Activated T-helper 17 cell treated with anti-CD3 and anti-CD28 coated beads, Interleukin-2, amount 50 U/mL, for 72 hours (primary cell): Measurements from ENCODE around the gene UBL4B. TPM values are rescaled to one million over a fixed set of nuclear protein-coding genes. Genes with fewer than 3 reads are reported as not detected.
A peak's percentile ranks its signal among the peaks of the same experiment; 100 is the strongest.

Experiments used
- ATAC-seq: fragments of 150-1000 bp; cut with Tn5 transposase; replicated peaks from 2 replicates; pipeline ENCODE4 v1.10.0; 2021; ENCODE audit warnings: mild to moderate bottlenecking, moderate library complexity
- H3K27ac Mint-ChIP-seq: one replicate; pipeline ENCODE4 v1.8.0; 2022; ENCODE audit warnings: mixed read lengths
- H3K27me3 Mint-ChIP-seq: one replicate; pipeline ENCODE4 v1.8.0; 2022; ENCODE audit warnings: mixed read lengths
- H3K36me3 Mint-ChIP-seq: one replicate; pipeline ENCODE4 v1.8.0; 2022; ENCODE audit warnings: low read depth, mild to moderate bottlenecking, mixed read lengths
- H3K4me1 Mint-ChIP-seq: one replicate; pipeline ENCODE4 v1.8.0; 2022; ENCODE audit warnings: mixed read lengths
- H3K4me3 Mint-ChIP-seq: one replicate; pipeline ENCODE4 v1.8.0; 2022; ENCODE audit warnings: mild to moderate bottlenecking, mixed read lengths
- H3K9me3 Mint-ChIP-seq: one replicate; pipeline ENCODE4 v1.8.0; 2022; ENCODE audit warnings: mixed read lengths
- total RNA-seq, 2 donors: library from RNA; stranded (reverse); gene quantifications; one replicate each; pipeline ENCODE4 v1.2.3, GENCODE V29; 2022

UBL4B gene
- total RNA-seq, 2 donors from 2014 or later = not detected

DNA sequence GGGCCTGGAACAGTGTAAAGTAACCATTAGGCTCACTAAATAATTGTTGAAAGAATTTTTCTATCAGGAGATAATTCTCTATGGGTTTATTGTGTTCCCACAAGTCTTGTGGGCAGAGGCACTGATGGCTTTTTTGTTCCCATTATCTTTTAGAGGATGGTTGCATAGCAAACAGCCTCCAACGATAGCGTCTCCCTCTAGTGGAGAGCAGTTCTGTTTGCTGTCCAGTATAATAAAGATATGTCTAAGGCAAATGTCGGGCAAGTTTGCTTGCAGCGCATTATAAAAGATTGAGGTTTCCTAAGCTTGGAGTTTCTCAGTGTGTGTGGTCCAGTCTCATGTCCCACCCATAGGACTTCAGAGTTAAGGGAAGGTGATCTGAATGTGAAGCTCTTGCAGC, 36.7 kb downstream of the UBL4B start:
- Mint-ChIP-seq H3K4me1 (peaks cover 4% of the 10 kb centered on the region), H3K9me3 (no peaks in the 10 kb centered on the region), H3K36me3 (no peaks in the 10 kb centered on the region), H3K27ac (no peak overlapping the region), H3K4me3 (no peak overlapping the region), H3K27me3 (peaks cover 32% of the 10 kb centered on the region)
- ATAC-seq = no peak

- peaks cover 4% of the 10 kb centered on the region for H3K4me1 Mint-ChIP-seq
- ATAC-seq = peak; percentile 68
- H3K9me3 Mint-ChIP-seq = no peaks in the 10 kb centered on the region
- H3K27me3 Mint-ChIP-seq = peaks cover 44% of the 10 kb centered on the region
- no peaks in the 10 kb centered on the region for H3K36me3 Mint-ChIP-seq
- H3K4me3 Mint-ChIP-seq = no peak within 1 kb of the TSS
- H3K27ac Mint-ChIP-seq = no peak within 1 kb of the TSS
Observed at GRCh38 chr1:110150330-110151174, 38.3 kb downstream of the UBL4B start, which contains the start of gene SLC6A17. Gene SLC6A17 (plus strand): TSS chr1:110150494. CDS start chr1:110166930, 16,436 bp downstream.

DNA sequence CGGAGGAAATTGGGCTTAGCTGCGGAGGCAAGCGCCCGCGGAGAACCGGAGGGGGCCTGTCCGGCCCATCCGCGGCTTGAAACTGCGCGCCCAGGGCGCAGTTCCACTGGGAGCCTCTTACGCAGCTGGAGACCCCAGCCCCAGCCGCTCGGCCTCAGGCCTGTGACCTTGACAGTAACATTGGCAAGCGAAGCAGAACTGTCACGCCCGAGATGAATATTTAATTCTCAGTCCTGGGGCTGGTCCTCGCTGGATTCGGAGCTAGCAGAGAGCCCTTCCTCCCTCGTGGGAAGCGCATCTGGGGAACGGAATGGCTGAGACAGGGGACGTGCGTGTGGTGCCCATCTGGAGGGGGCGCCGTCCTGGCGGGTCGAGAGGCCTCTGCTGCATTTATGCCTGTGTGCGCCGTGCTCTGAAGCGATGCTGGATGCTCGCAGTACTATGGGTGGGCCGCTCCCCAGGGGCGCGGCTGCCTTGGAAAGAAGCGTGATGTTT, 39.0 kb downstream of the UBL4B start:
- Mint-ChIP-seq H3K4me3 (no peak overlapping the region), H3K9me3 (no peaks in the 10 kb centered on the region), H3K4me1 (peaks cover 4% of the 10 kb centered on the region), H3K36me3 (no peaks in the 10 kb centered on the region), H3K27me3 (peaks cover 46% of the 10 kb centered on the region), H3K27ac (no peak overlapping the region)
- ATAC-seq = no peak

GRCh38 chr1:110152133-110152785, 40.0 kb downstream of the UBL4B start:
- H3K4me3 Mint-ChIP-seq = no peak overlapping the region
- peaks cover 4% of the 10 kb centered on the region for H3K4me1 Mint-ChIP-seq
- peaks cover 56% of the 10 kb centered on the region for H3K27me3 Mint-ChIP-seq
- no peaks in the 10 kb centered on the region for H3K9me3 Mint-ChIP-seq
- H3K27ac Mint-ChIP-seq = no peak overlapping the region
- H3K36me3 Mint-ChIP-seq = no peaks in the 10 kb centered on the region
- no peak for ATAC-seq

DNA sequence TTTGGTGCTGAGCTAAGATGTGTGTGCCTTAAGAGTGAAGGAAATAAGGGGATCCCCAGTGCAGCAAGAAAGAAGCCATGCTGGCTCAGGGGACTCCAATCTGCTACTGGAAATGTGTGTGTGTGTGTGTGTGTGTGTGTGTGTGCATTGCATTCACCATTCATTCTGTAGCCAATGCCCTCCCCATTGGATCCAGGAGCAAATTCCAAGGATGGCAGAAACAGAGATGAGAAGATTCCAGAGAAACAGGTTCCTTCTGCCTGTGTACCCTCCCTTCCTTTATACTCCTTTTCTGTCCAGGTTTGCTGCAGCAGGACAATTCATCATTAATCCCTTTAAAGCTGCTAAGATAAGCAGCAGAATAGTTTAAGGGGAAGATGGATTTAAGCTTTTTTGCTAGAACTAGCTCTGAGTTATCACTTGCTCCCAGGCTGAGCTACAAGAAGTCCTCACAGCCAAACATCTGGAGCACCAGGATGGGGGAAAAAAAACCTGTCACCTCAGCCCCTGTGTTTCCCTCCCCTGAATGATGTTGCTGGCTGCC, 41.2 kb downstream of the UBL4B start:
- ATAC-seq = no peak
- no peak overlapping the region for H3K4me3 Mint-ChIP-seq
- H3K9me3 Mint-ChIP-seq = no peaks in the 10 kb centered on the region
- H3K4me1 Mint-ChIP-seq = peaks cover 4% of the 10 kb centered on the region
- H3K27me3 Mint-ChIP-seq = peaks cover 62% of the 10 kb centered on the region
- H3K36me3 Mint-ChIP-seq = no peaks in the 10 kb centered on the region
- H3K27ac Mint-ChIP-seq = no peak overlapping the region

DNA sequence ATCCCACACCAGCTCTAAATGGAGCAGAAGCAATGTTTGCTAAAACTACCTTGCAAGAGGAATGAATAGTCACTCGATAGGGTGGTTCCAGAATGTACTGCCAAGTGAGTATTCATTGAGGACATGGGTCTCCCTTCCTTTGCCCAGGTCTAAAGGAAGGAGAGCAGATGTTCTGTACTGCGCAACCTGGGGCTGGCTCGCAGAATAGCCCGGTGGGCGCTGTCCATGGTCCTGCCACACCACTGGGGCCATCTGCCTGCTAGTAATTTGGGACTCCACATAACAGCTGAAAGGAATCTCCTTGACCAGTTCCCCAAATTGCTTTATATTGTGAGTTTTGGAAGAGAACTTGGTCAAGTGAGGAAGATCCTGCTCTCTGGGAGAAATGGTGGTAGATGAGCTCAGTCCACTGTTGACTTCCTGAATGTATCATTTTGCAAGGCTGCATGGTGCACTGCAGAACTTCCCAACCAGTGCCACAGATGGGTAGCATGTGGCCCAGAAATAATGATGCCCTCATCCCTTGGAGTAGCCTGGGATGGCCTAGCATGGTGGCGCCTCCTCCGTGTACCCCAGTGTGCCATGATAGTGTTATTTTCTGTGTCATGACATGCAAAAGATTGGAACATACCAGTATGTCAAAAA, 43.8 kb downstream of the UBL4B start:
- no peak for ATAC-seq
- H3K36me3 Mint-ChIP-seq = no peaks in the 10 kb centered on the region
- no peaks in the 10 kb centered on the region for H3K4me1 Mint-ChIP-seq
- no peak overlapping the region for H3K4me3 Mint-ChIP-seq
- H3K27me3 Mint-ChIP-seq = peaks cover 68% of the 10 kb centered on the region
- H3K9me3 Mint-ChIP-seq = no peaks in the 10 kb centered on the region
- no peak overlapping the region for H3K27ac Mint-ChIP-seq

GRCh38 chr1:110158261-110158660, 46.0 kb downstream of the UBL4B start:
- H3K27ac Mint-ChIP-seq = no peak overlapping the region
- H3K4me1 Mint-ChIP-seq = no peaks in the 10 kb centered on the region
- ATAC-seq = no peak
- no peaks in the 10 kb centered on the region for H3K9me3 Mint-ChIP-seq
- no peak overlapping the region for H3K4me3 Mint-ChIP-seq
- no peaks in the 10 kb centered on the region for H3K36me3 Mint-ChIP-seq
- peaks cover 54% of the 10 kb centered on the region for H3K27me3 Mint-ChIP-seq

GRCh38 chr1:110159168-110159567, 46.9 kb downstream of the UBL4B start:
- Mint-ChIP-seq H3K36me3 (no peaks in the 10 kb centered on the region), H3K27ac (no peak overlapping the region), H3K9me3 (no peaks in the 10 kb centered on the region), H3K4me3 (no peak overlapping the region), H3K4me1 (no peaks in the 10 kb centered on the region), H3K27me3 (peaks cover 52% of the 10 kb centered on the region)
- no peak for ATAC-seq

DNA sequence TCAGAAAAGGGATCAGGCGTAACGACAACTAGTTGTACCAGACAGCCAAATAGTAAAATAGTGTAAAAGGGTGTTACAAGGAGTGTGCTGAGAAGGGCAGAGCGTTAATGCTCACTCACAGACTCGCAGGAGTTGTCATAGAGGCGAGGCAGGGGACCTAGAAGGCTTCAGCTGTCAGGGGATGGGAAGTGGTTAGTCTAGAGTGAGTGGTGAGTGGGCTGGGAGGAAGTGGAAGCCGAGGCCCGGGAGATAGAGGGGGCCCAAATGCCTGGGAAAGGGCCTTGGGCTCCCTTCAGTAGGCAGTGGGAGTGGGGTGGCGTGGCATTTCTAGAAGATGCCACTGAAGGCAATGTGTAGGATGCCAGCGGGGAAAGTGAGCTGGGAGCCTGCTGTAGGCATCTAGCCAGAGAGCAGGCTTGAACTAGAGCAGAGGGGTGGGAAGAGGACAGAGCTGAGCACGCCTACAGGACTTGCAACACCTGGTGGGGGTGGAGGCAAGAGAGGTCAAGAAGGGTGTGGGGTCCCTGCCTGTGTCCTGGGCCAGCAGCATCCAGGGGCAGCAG, 48.4 kb downstream of the UBL4B start:
- Mint-ChIP-seq H3K27ac (no peak overlapping the region), H3K27me3 (peaks cover 41% of the 10 kb centered on the region), H3K4me1 (no peaks in the 10 kb centered on the region), H3K36me3 (no peaks in the 10 kb centered on the region), H3K4me3 (no peak overlapping the region), H3K9me3 (no peaks in the 10 kb centered on the region)
- ATAC-seq = no peak

DNA sequence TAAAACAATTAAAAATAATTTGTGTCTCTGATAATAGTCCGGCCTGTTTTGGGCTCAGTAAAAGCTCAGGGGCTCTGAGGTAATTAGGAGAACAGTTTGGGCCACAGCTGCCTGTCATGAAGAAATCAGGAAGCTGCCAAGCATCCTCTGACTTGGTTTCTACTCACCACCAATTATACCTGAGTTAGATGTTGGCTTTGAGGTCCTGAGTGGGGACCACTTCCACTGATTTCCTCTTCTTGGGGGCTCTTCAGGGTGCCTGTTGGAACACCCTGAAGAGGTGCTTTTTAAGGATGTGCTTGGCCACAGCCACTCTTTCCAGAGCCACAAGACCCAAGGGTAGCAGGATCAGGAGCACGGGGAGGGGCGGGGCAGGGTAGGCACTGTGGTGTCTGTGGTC, 48.9 kb downstream of the UBL4B start:
- no peaks in the 10 kb centered on the region for H3K36me3 Mint-ChIP-seq
- no peak for ATAC-seq
- no peaks in the 10 kb centered on the region for H3K9me3 Mint-ChIP-seq

DNA sequence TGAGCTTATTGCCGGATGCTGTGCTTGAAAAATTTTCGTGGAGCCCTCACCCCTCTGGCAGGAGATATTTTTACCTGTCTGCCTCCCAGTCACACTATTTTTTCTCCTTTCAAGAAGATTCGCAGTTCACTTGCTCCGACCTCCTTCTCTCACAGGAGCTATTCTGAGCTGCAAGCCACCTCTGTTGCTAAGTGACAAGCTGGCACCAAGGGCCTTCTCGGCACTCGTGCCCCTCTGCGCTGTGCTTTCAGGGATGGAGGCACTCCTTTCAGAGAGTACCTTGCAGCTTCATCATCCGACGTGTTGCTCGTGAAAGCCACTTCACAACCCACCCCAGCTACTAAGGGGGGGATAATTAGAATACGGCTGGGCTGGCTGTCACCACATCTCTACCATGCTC, 49.6 kb downstream of the UBL4B start:
- H3K27me3 Mint-ChIP-seq = peaks cover 33% of the 10 kb centered on the region
- no peak overlapping the region for H3K4me3 Mint-ChIP-seq
- H3K4me1 Mint-ChIP-seq = no peaks in the 10 kb centered on the region
- no peaks in the 10 kb centered on the region for H3K9me3 Mint-ChIP-seq
- ATAC-seq = no peak
- no peak overlapping the region for H3K27ac Mint-ChIP-seq
- no peaks in the 10 kb centered on the region for H3K36me3 Mint-ChIP-seq

More for the DNA sequence above, 48.9 kb downstream of the UBL4B start:
- Mint-ChIP-seq H3K4me3 (no peak overlapping the region), H3K27me3 (peaks cover 40% of the 10 kb centered on the region), H3K27ac (no peak overlapping the region), H3K4me1 (no peaks in the 10 kb centered on the region)
